ENCODE measurements around the gene IL12RB1. TPM values are rescaled to one million over a fixed set of nuclear protein-coding genes. Genes with fewer than 3 reads are reported as not detected.

IL12RB1 gene
- total RNA-seq: under 1 TPM in 2 of 4 donors, not detected in 2; 0.30 to 0.87 TPM

GRCh38 chr19:18086590-18087138 lies at the start of gene IL12RB1:
Gene IL12RB1 (minus strand): TSS chr19:18086934. CDS start chr19:18086823, 111 bp downstream.
- WGBS: 26% methylated on average over 12 of the region's 12 CpGs
- Histone ChIP-seq H3K4me3 (peak within 1 kb of the TSS; percentile 29), H3K36me3 (no peaks in the 10 kb centered on the region), H3K27ac (no peak within 1 kb of the TSS), H3K4me1 (peaks cover 9% of the 10 kb centered on the region), H3K27me3 (peaks cover 5% of the 10 kb centered on the region), H3K9me3 (no peaks in the 10 kb centered on the region)
- TF ChIP-seq POLR2A (IDR thresholded peaks at IDR 0.05) (no peak), EP300 (IDR thresholded peaks at IDR 0.05) (no peak), POLR2AphosphoS5 (IDR thresholded peaks at IDR 0.05) (no peak), CTCF (IDR thresholded peaks at IDR 0.05) (no peak)
- DNase-seq (ENCODE audit: low spot score in 2 of 2): no peak

- TF ChIP-seq EP300 (IDR thresholded peaks at IDR 0.05) (no peak), CTCF (IDR thresholded peaks at IDR 0.05) (no peak), POLR2AphosphoS5 (IDR thresholded peaks at IDR 0.05) (no peak), POLR2A (IDR thresholded peaks at IDR 0.05) (no peak)
- peaks cover 63% of the 10 kb centered on the region for H3K36me3 ChIP-seq
- 89% methylated on average over 18 of the region's 18 CpGs for WGBS
Measured at GRCh38 chr19:18135712-18136584, 49.2 kb upstream of the IL12RB1 start.

GRCh38 chr19:18131841-18132596 lies 45.3 kb upstream of the IL12RB1 start:
- no peak overlapping the region for H3K27ac ChIP-seq
- H3K4me3 ChIP-seq: no peak overlapping the region
- H3K36me3 ChIP-seq: peaks cover 67% of the 10 kb centered on the region
- no peaks in the 10 kb centered on the region for H3K27me3 ChIP-seq
- whole genome bisulfite sequencing: 73% methylated on average over 31 of the region's 31 CpGs
- no peak for DNase-seq (ENCODE audit: low spot score in 2 of 2)
- no peak for TF ChIP-seq EP300 (IDR thresholded peaks at IDR 0.05)
- no peak for TF ChIP-seq CTCF (IDR thresholded peaks at IDR 0.05)
- no peak for TF ChIP-seq POLR2AphosphoS5 (IDR thresholded peaks at IDR 0.05)
- TF ChIP-seq POLR2A (IDR thresholded peaks at IDR 0.05): no peak
- H3K9me3 ChIP-seq: no peaks in the 10 kb centered on the region
- no peaks in the 10 kb centered on the region for H3K4me1 ChIP-seq

More at GRCh38 chr19:18135712-18136584, 49.2 kb upstream of the IL12RB1 start:
- no peaks in the 10 kb centered on the region for H3K9me3 ChIP-seq
- H3K27me3 ChIP-seq: no peaks in the 10 kb centered on the region
- no peak overlapping the region for H3K27ac ChIP-seq
- DNase-seq (ENCODE audit: low spot score in 2 of 2): no peak
- no peak overlapping the region for H3K4me3 ChIP-seq
- no peaks in the 10 kb centered on the region for H3K4me1 ChIP-seq

- no peaks in the 10 kb centered on the region for H3K4me1 ChIP-seq
- H3K27ac ChIP-seq: no peak overlapping the region
- WGBS: over 99% methylated on average over 16 of the region's 21 CpGs
- H3K36me3 ChIP-seq: peaks cover 60% of the 10 kb centered on the region
- no peaks in the 10 kb centered on the region for H3K27me3 ChIP-seq
- H3K9me3 ChIP-seq: no peaks in the 10 kb centered on the region
- TF ChIP-seq EP300 (IDR thresholded peaks at IDR 0.05) (no peak), CTCF (IDR thresholded peaks at IDR 0.05) (no peak), POLR2A (IDR thresholded peaks at IDR 0.05) (no peak), POLR2AphosphoS5 (IDR thresholded peaks at IDR 0.05) (no peak)
- no peak for DNase-seq (ENCODE audit: low spot score in 2 of 2)
- no peak overlapping the region for H3K4me3 ChIP-seq
Measured at GRCh38 chr19:18130523-18131242, 43.9 kb upstream of the IL12RB1 start.
